NT2/D1 (cell line): ENCODE data around the gene KRTAP10-12.

Experiments
- SUZ12 ChIP-seq: IDR thresholded peaks from 2 replicates; pipeline ENCODE4 v1.6.1; 2011; ENCODE audit not compliant: insufficient read length, insufficient read depth; ENCODE audit errors: extremely low read depth
- YY1 ChIP-seq: IDR thresholded peaks from 2 replicates; pipeline ENCODE4 v1.6.1; 2011; ENCODE audit not compliant: insufficient read length, insufficient read depth
- ZNF274 ChIP-seq: IDR thresholded peaks from 2 replicates; pipeline ENCODE4 v1.6.1; 2011; ENCODE audit warnings: mild to moderate bottlenecking, low read depth, low read length

DNA sequence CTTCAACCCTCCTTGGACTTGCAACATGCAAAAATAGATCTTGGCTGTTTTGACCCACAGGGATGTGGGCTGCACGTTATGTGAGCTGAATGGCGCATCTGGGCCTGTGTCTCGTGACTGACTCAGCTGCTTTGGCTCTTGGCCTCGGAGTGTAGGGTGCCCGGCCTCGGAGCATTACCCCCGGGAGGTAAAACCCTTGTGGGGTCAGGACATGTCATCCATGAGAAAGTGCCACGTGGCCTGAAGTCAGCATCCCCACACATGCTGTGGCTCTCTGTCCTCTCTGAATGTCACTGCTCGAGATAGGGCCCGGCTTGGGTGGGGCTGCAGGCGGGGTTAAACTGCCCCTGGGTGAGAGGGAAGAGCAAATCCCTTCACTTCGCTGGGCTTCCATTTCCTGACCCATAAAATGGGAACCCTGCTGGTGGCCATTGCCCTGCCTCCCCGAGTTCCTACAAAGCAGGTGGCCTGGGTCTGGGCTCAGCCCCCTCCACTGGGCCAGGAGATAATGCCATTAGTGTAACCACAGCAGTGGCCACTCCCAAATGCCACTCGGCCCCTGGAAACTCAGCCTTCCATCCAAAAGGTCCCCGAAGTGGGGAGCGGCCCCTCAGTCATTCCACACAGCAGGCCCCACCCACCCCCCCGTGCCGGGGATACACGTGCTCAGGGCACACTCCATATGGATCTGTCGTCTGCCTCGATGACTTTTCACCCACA is 37.2 kb downstream of the KRTAP10-12 start:
- TF ChIP-seq SUZ12 (no peak), ZNF274 (no peak), YY1 (no peak)
